ENCODE measurements around the gene CFAP61.

The CFAP61 gene

GRCh38 chr20:20005342-20005741 lies 47.0 kb upstream of the CFAP61 start:
- CTCF ChIA-PET, result interaction anchor here (1.2 kb wide), 1 partner anchor 179 kb away, joined by 4 read pairs; no protein-coding TSS in a partner anchor
- POLR2A ChIA-PET, result interaction anchor here (0.9 kb wide), 1 partner anchor 30 kb away, joined by 3 read pairs; no protein-coding TSS in a partner anchor

GRCh38 chr20:20009784-20010253 lies 42.5 kb upstream of the CFAP61 start:
- Histone ChIP-seq H3K36me3 (ENCODE audit: control insufficient read depth in 2 of 2, insufficient read depth in 1 of 2, low read length in 2 of 2) (no peaks in the 10 kb centered on the region), H3K9me3 (ENCODE audit: control insufficient read depth, insufficient read depth, low read depth, low read length) (no peaks in the 10 kb centered on the region), H3K4me1 (ENCODE audit: control insufficient read depth, insufficient read depth, low read length) (peaks cover 7% of the 10 kb centered on the region; the same call in 1 of the 2 replicates), H3K27ac (ENCODE audit: extremely low read depth, low read depth, low read length) (no peak overlapping the region), H3K4me3 (ENCODE audit: low read depth, low read length) (no peak overlapping the region)
- CTCF ChIA-PET, result interaction anchor here (0.7 to 1.1 kb wide), 4 partner anchors 34 to 317 kb away, joined by 3 to 5 read pairs (median 4); no protein-coding TSS in a partner anchor
- TF ChIP-seq PRDM10 (tag by site-specific recombination; IDR thresholded peaks at IDR 0.05), result no peak
- TF ChIP-seq HOXA7 (CRISPR knock-in tag; IDR thresholded peaks at IDR 0.05; ENCODE audit: borderline replicate concordance), result no peak
- TF ChIP-seq ZNF561 (tag by site-specific recombination; IDR thresholded peaks at IDR 0.05; ENCODE audit: borderline replicate concordance), result no peak
- TF ChIP-seq ZSCAN16 (tag by site-specific recombination; IDR thresholded peaks at IDR 0.05), result no peak
- no peak for TF ChIP-seq ZNF175 (tag by site-specific recombination; IDR thresholded peaks at IDR 0.05)
- TF ChIP-seq PRDM1 (tag by site-specific recombination; IDR thresholded peaks at IDR 0.05), result 0 out of 2 replicates have a peak, but pooled peaks have one; percentile 21
- TF ChIP-seq TCF7L2 (IDR thresholded peaks at IDR 0.05; ENCODE audit: borderline replicate concordance, low read depth, low read length), result no peak
- no peak for TF ChIP-seq ZNF530 (tag by site-specific recombination; IDR thresholded peaks at IDR 0.05; ENCODE audit: low read depth)
- TF ChIP-seq, protein P1, sequence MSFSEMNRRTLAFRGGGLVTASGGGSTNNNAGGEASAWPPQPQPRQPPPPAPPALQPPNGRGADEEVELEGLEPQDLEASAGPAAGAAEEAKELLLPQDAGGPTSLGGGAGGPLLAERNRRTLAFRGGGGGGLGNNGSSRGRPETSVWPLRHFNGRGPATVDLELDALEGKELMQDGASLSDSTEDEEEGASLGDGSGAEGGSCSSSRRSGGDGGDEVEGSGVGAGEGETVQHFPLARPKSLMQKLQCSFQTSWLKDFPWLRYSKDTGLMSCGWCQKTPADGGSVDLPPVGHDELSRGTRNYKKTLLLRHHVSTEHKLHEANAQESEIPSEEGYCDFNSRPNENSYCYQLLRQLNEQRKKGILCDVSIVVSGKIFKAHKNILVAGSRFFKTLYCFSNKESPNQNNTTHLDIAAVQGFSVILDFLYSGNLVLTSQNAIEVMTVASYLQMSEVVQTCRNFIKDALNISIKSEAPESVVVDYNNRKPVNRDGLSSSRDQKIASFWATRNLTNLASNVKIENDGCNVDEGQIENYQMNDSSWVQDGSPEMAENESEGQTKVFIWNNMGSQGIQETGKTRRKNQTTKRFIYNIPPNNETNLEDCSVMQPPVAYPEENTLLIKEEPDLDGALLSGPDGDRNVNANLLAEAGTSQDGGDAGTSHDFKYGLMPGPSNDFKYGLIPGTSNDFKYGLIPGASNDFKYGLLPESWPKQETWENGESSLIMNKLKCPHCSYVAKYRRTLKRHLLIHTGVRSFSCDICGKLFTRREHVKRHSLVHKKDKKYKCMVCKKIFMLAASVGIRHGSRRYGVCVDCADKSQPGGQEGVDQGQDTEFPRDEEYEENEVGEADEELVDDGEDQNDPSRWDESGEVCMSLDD (tag by site-specific recombination; IDR thresholded peaks at IDR 0.05), result no peak
- TF ChIP-seq ZNF311 (tag by site-specific recombination; IDR thresholded peaks at IDR 0.05; ENCODE audit: borderline replicate concordance), result no peak
- TF ChIP-seq, protein P2, sequence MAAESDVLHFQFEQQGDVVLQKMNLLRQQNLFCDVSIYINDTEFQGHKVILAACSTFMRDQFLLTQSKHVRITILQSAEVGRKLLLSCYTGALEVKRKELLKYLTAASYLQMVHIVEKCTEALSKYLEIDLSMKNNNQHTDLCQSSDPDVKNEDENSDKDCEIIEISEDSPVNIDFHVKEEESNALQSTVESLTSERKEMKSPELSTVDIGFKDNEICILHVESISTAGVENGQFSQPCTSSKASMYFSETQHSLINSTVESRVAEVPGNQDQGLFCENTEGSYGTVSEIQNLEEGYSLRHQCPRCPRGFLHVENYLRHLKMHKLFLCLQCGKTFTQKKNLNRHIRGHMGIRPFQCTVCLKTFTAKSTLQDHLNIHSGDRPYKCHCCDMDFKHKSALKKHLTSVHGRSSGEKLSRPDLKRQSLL (tag by site-specific recombination; IDR thresholded peaks at IDR 0.05), result no peak
- no peak for TF ChIP-seq ZNF426 (tag by site-specific recombination; IDR thresholded peaks at IDR 0.05)
- peak; percentile 50 for TF ChIP-seq ZBTB17 (tag by site-specific recombination; IDR thresholded peaks at IDR 0.05)
- no peak for TF ChIP-seq ZNF366 (tag by site-specific recombination; conservative IDR thresholded peaks at IDR 0.05)
- no peak for TF ChIP-seq KLF16 (tag by site-specific recombination; IDR thresholded peaks at IDR 0.05)
- POLR2A ChIA-PET, result no interaction called here

More at GRCh38 chr20:20005342-20005741, 47.0 kb upstream of the CFAP61 start:
- peaks cover 24% of the 10 kb centered on the region; the same call in 1 of the 2 replicates for H3K4me1 ChIP-seq (ENCODE audit: control insufficient read depth, insufficient read depth, low read length)
- TF ChIP-seq ZFHX2 (tag by site-specific recombination; conservative IDR thresholded peaks at IDR 0.05), result 0 out of 2 replicates have a peak, but pooled peaks have one; percentile 19
- TF ChIP-seq ZNF146 (tag by site-specific recombination; IDR thresholded peaks at IDR 0.05), result no peak
- no peaks in the 10 kb centered on the region for H3K9me3 ChIP-seq (ENCODE audit: control insufficient read depth, insufficient read depth, low read depth, low read length)
- no peak overlapping the region for H3K4me3 ChIP-seq (ENCODE audit: low read depth, low read length)
- no peak overlapping the region for H3K27ac ChIP-seq (ENCODE audit: extremely low read depth, low read depth, low read length)
- H3K36me3 ChIP-seq (ENCODE audit: control insufficient read depth in 2 of 2, insufficient read depth in 1 of 2, low read length in 2 of 2), result peaks cover 0 to 3% of the 10 kb centered on the region in 2 experiments; a peak in 1 of 3 replicates
